Heart right ventricle (tissue), 16 donors: ENCODE data around the gene RAB12. TPM values are rescaled to one million over a fixed set of nuclear protein-coding genes. Genes with fewer than 3 reads are reported as not detected.
"Not testable (repeated sequence)": the region's sequence is repeated elsewhere in the genome, so short reads cannot be mapped to it uniquely, and the experiment has no call there.

Source experiments
- ATAC-seq, 8 donors: fragments of 200-7000 bp; cut with Tn5 transposase; one replicate each; pipeline ENCODE4 v1.9.1; 2020; ENCODE audit warnings: mild to moderate bottlenecking in 8 of 8, moderate library complexity in 8 of 8, moderate number of reproducible peaks in 1 of 8
- DNase-seq, 2 donors: peaks; one replicate each; pipeline ENCODE4 v3.0.0-alpha.2; 2020
- H3K27ac ChIP-seq, 10 donors: fragments of 200-600 bp; sonication (generic) in 2 of 10; one replicate each; pipeline versions ENCODE4 v1.5.0 to v1.8.0; 2020 to 2022; ENCODE audit warnings: mild to moderate bottlenecking in 3 of 10
- H3K27me3 ChIP-seq, 7 donors: fragments of 200-600 bp; one replicate each; pipeline ENCODE4 v1.8.0; 2021 to 2022; ENCODE audit warnings: mild to moderate bottlenecking in 2 of 7
- H3K36me3 ChIP-seq, 9 donors: fragments of 200-600 bp; sonication (generic) in 1 of 9; one replicate each; pipeline versions ENCODE4 v1.5.0 to v1.8.0; 2020 to 2022; ENCODE audit warnings: mild to moderate bottlenecking in 2 of 9
- H3K4me1 ChIP-seq, 9 donors: fragments of 200-600 bp; sonication (generic) in 1 of 9; one replicate each; pipeline versions ENCODE4 v1.5.0 to v1.8.0; 2020 to 2022; ENCODE audit warnings: mild to moderate bottlenecking in 4 of 9
- H3K4me3 ChIP-seq, 10 donors: fragments of 200-600 bp; sonication (generic) in 2 of 10; one replicate each; pipeline versions ENCODE4 v1.5.0 to v1.8.0; 2020 to 2022; ENCODE audit warnings: mild to moderate bottlenecking in 7 of 10, moderate library complexity in 2 of 10
- H3K9me3 ChIP-seq, 11 donors: fragments of 200-600 bp in 10 of 11; sonication (generic) in 2 of 11; one replicate each; pipeline versions ENCODE4 v1.5.0 to v1.8.0; 2013 to 2022; ENCODE audit warnings: mild to moderate bottlenecking in 2 of 11, control low read depth in 1 of 11, moderate library complexity in 1 of 11
- WGBS, 2 donors: extraction: QIAGEN DNeasy Blood & Tissue Kit; methylation state at CpG; one replicate each; pipeline ENCODE4 v1.1.7; 2013; ENCODE audit warnings: inconsistent platforms in 1 of 2; 5-methylcytosine and 5-hydroxymethylcytosine counted together
- intact Hi-C, 10 donors: fragments of 100-400 bp; cut with DNase I; formaldehyde crosslinking; loops; one replicate each; pipeline versions ENCODE4 v1.11.1 to v1.14.2; 2022
- polyA plus RNA-seq, 2 donors: library from polyadenylated mRNA; stranded (reverse); fragments of 200-250 nt; gene quantifications; one replicate each; pipeline ENCODE4 v1.2.3, GENCODE V29; 2013
- total RNA-seq, 10 donors: library from RNA; stranded (reverse); fragmentation: NEBNext Ultra II Directional in 3 of 10; extraction: Animal tissue kit (Norgen Biotek cat#: 25700) in 3 of 10; gene quantifications; one replicate each; pipeline versions ENCODE4 v1.2.1 to v1.2.4, GENCODE V29; 2021 to 2023
- TF ChIP-seq, protein P1 (sequence below), 9 donors: fragments of 200-600 bp; sonication (generic) in 2 of 9; IDR thresholded peaks; one replicate each; pipeline versions ENCODE4 v1.5.0 to v1.8.0; 2021 to 2022; ENCODE audit warnings: antibody characterized with exemption in 9 of 9, mild to moderate bottlenecking in 5 of 9, moderate library complexity in 1 of 9
- donor health status: Arrhythmogenic right ventricular cardiomyopathy.
- donor health status: ischemic (EF 13 %, LVEDD 7.1; RV severe dilation, severe dysfunction).
- donor health status: healthy with polysubstance abuse.
- donor health status: DM: no; HTN: yes; CAD: no.
- donor health status: DM: no; HTN: no; CAD: no.
- donor health status: ischemic (EF 25% LVEDD 6.9; RV normal size, moderate dysfunction).
- donor health status: ischemic (EF 25% LVEDD 5.7; RV mildly dilated, moderate dysfunction).
- donor health status: healthy.
- donor health status: DM: yes; HTN: yes; CAD: no.
- donor health status: Ischemic cardiomyopathy.
- donor health status: ischemic (EF 35%, LVEDD 5.7; RV mildly dilated, moderate dysfunction).
- donor health status: nonischemic (EF 11% LVEDD 7.7; RV severe dilation, severe dysfunction).
- donor health status: DM: yes; HTN: yes; CAD: no.
- donor health status: PGD.
- donor health status: ischemic (EF 29% LVEDD 5.4; RV normal size, mild dysfunction).
- donor health status: nonischemic (EF 23%, LVEDD 6.1; RV moderate dilation, normal function).

The RAB12 gene
- total and polyA plus RNA-seq, 12 donors, result 40.8 to 121 (median 104) TPM

DNA sequence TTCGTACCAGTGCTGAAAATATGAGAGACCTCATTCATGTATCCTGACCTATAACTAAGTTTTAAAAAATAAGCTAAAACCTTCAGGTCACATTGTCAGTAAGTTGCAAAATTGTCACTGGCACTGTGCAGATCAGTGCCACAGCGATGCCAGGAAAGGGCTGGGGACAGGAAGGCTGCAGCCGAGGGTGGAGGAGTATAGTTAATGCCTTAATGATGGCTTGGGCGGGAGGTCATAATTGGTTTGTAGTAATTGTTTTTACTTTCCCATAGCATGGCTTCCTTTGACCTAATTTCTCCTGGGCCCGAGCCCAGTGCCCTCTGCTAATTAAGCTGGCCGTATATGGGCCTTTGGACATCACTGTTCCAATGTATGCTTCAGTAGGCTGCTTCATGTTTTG, 47.2 kb upstream of the RAB12 start:
- 53 to 59% methylated on average over 6 of the region's 6 CpGs for WGBS, 2 donors
- intact Hi-C loops, result loop anchor here in 1 of 10 donors (5.0 kb wide), 1 partner anchor 45 kb away; the partner anchor contains the start of gene RAB12
- ATAC-seq (peak in 5 of 8 donors; percentile 3 to 58 (median 48)), DNase-seq (no peak)
- Histone ChIP-seq H3K27ac (peak overlapping the region in 9 of 10 donors; percentile 3 to 81 (median 63)), H3K9me3 (peaks cover 0 to 5% (median 0%) of the 10 kb centered on the region in 11 donors), H3K4me1 (peaks cover 0 to 33% (median 7%) of the 10 kb centered on the region in 9 donors), H3K27me3 (no peaks in the 10 kb centered on the region), H3K4me3 (no peak overlapping the region), H3K36me3 (no peaks in the 10 kb centered on the region)
- TF ChIP-seq, protein P1, sequence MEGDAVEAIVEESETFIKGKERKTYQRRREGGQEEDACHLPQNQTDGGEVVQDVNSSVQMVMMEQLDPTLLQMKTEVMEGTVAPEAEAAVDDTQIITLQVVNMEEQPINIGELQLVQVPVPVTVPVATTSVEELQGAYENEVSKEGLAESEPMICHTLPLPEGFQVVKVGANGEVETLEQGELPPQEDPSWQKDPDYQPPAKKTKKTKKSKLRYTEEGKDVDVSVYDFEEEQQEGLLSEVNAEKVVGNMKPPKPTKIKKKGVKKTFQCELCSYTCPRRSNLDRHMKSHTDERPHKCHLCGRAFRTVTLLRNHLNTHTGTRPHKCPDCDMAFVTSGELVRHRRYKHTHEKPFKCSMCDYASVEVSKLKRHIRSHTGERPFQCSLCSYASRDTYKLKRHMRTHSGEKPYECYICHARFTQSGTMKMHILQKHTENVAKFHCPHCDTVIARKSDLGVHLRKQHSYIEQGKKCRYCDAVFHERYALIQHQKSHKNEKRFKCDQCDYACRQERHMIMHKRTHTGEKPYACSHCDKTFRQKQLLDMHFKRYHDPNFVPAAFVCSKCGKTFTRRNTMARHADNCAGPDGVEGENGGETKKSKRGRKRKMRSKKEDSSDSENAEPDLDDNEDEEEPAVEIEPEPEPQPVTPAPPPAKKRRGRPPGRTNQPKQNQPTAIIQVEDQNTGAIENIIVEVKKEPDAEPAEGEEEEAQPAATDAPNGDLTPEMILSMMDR (IDR thresholded peaks at IDR 0.05), result no peak

DNA sequence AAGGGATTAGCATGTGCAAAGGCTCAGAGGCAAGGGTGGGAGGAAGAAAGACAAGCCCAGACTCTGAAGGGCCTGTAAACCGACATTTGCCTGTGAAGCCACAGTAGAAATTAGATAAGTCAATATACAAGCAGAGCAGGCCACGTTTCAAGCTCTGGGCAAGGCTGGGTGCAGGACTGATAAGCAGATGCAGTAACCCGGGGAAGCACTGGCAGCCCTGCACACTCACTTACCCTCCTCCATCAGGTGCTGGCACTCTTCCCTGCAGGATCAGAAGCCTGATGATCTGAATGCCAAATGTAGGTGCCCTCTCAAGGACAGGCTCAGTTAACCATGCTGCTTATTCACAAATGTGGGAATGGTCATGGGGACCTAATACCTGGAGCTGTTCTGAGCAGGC, 46.3 kb upstream of the RAB12 start:
- WGBS, 2 donors, result 34 to 50% methylated on average over 3 of the region's 3 CpGs
- Histone ChIP-seq H3K27ac (peak overlapping the region in 8 of 10 donors; percentile 3 to 81 (median 66)), H3K4me1 (peaks cover 0 to 33% (median 7%) of the 10 kb centered on the region in 9 donors), H3K27me3 (no peaks in the 10 kb centered on the region), H3K36me3 (no peaks in the 10 kb centered on the region), H3K9me3 (peaks cover 0 to 5% (median 0%) of the 10 kb centered on the region in 11 donors), H3K4me3 (no peak overlapping the region)
- DNase-seq (peak; percentile 59 to 73), ATAC-seq (peak; percentile 77 to 94 (median 88))
- TF ChIP-seq, protein P1 (IDR thresholded peaks at IDR 0.05), result no peak
- intact Hi-C loops, result loop anchor here in 1 of 10 donors (5.0 kb wide), 1 partner anchor 44 kb away; the partner anchor contains the start of gene RAB12

DNA sequence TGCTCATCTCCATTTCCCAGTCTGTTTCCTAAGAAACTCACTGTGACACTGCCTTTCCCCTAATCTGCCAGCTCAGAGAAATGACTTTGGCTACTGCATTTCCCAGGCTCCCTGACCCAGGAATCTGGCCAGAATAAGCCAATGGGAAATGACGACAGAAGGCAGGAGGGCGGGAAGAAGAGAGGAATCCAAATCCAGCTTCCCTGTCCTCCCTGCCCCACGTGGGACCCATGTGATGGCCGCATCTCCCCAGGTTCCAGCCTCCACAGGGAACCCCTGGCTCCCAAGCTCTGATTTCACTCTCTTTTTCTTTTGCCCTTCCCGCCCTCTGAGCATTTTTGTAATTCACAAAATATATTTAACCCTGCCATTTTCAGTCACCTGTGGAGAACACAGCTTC, 37.8 kb upstream of the RAB12 start:
- intact Hi-C loops, result no loop called here
- Histone ChIP-seq H3K36me3 (no peaks in the 10 kb centered on the region), H3K4me3 (no peak overlapping the region), H3K4me1 (no peaks in the 10 kb centered on the region), H3K9me3 (no peaks in the 10 kb centered on the region), H3K27me3 (no peaks in the 10 kb centered on the region), H3K27ac (no peak overlapping the region)
- WGBS, 2 donors, result 73 to 76% methylated on average over 5 of the region's 5 CpGs
- ATAC-seq (no peak), DNase-seq (no peak)
- TF ChIP-seq, protein P1 (IDR thresholded peaks at IDR 0.05), result no peak

DNA sequence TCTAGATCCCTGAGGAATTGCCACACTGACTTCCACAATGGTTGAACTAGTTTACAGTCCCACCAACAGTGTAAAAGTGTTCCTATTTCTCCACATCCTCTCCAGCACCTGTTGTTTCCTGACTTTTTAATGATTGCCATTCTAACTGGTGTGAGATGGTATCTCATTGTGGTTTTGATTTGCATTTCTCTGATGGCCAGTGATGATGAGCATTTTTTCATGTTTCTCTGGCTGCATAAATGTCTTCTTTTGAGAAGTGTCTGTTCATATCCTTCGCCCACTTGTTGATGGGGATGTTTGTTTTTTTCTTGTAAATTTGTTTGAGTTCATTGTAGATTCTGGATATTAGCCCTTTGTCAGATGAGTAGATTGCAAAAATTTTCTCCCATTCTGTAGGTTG, 35.5 kb upstream of the RAB12 start:
- intact Hi-C loops, H3K9me3 ChIP-seq, H3K27ac ChIP-seq, H3K4me3 ChIP-seq, ATAC-seq, DNase-seq, H3K27me3 ChIP-seq, H3K4me1 ChIP-seq, H3K36me3 ChIP-seq: not testable (repeated sequence)
- WGBS, 2 donors, result 63 to 69% methylated on average over 1 of the region's 1 CpG

DNA sequence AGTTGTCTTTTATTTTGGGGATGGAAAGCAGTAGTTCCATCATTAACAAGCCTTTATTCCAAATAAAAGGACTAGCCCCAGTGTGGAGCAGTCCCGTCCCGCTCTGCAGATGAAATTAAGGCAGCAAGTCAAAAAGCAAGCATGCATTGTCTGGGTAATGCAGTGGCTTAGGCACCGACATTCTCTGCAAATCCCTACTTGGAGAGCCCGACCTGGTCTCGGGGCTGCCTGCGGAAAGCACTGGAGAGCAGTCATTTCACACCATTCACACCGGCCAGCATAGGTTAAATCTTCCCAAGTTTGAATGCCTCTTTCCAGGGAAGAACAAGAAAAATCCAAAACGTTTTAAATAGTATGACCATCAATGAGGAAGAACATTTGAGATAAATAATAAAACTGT, 24.4 kb upstream of the RAB12 start:
- intact Hi-C loops, result no loop called here

More for the DNA sequence above, 24.4 kb upstream of the RAB12 start:
- 46 to 47% methylated on average over 8 of the region's 8 CpGs for WGBS, 2 donors
- H3K36me3 ChIP-seq, result no peaks in the 10 kb centered on the region
- DNase-seq (no peak), ATAC-seq (no peak)
- H3K9me3 ChIP-seq, result peaks cover 0 to 6% (median 0%) of the 10 kb centered on the region in 11 donors
- H3K27me3 ChIP-seq, result peaks cover 0 to 16% (median 0%) of the 10 kb centered on the region in 7 donors
- TF ChIP-seq, protein P1 (IDR thresholded peaks at IDR 0.05), result no peak
- H3K4me3 ChIP-seq, result no peak overlapping the region
- no peak overlapping the region for H3K27ac ChIP-seq
- H3K4me1 ChIP-seq, result no peaks in the 10 kb centered on the region
